GM13976 (cell line): Measurements from ENCODE around the gene PLPP2.

Source experiments
- DNase-seq: peaks from one replicate; pipeline ENCODE4 v3.0.0; 2012; ENCODE audit warnings: low spot score
- in situ Hi-C: fragments of 300-500 bp; cut with MboI; formaldehyde crosslinking; loops from one replicate; pipeline ENCODE4 v1.12.0; 2022; ENCODE audit warnings: low sequenced_read_pairs, mixed read lengths, inconsistent platforms; ENCODE audit not compliant: unreplicated experiment
- TF ChIP-seq, protein P1 (sequence below): IDR thresholded peaks from 2 replicates; pipeline ENCODE4 v1.5.1; 2012; ENCODE audit warnings: borderline replicate concordance, mild to moderate bottlenecking; ENCODE audit not compliant: insufficient read depth; ENCODE audit errors: extremely low read depth, missing control alignments, control extremely low read depth

Gene PLPP2

DNA sequence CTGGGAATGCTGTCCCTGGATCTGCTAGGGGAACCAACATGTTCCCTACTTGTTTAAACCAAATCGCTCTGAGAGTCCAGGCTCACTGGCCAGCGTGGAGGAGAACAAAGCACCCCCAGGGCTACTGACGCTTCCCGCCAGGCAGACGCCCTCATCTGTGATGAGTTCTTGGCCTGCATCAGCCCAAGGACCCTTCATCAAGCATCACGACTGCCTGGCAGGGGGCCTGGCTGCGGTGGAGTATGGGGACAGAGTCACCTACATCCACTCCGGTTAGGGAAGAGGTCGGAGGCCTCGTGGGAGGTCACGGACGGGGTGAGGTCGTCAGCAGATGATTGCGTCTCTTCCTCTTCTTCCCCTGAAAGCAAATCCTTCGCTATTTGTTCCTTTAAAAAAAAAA lies 35.7 kb upstream of the PLPP2 start:
- DNase-seq = no peak
- in situ Hi-C loops = no loop called here
- TF ChIP-seq, protein P1, sequence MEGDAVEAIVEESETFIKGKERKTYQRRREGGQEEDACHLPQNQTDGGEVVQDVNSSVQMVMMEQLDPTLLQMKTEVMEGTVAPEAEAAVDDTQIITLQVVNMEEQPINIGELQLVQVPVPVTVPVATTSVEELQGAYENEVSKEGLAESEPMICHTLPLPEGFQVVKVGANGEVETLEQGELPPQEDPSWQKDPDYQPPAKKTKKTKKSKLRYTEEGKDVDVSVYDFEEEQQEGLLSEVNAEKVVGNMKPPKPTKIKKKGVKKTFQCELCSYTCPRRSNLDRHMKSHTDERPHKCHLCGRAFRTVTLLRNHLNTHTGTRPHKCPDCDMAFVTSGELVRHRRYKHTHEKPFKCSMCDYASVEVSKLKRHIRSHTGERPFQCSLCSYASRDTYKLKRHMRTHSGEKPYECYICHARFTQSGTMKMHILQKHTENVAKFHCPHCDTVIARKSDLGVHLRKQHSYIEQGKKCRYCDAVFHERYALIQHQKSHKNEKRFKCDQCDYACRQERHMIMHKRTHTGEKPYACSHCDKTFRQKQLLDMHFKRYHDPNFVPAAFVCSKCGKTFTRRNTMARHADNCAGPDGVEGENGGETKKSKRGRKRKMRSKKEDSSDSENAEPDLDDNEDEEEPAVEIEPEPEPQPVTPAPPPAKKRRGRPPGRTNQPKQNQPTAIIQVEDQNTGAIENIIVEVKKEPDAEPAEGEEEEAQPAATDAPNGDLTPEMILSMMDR = no peak

DNA sequence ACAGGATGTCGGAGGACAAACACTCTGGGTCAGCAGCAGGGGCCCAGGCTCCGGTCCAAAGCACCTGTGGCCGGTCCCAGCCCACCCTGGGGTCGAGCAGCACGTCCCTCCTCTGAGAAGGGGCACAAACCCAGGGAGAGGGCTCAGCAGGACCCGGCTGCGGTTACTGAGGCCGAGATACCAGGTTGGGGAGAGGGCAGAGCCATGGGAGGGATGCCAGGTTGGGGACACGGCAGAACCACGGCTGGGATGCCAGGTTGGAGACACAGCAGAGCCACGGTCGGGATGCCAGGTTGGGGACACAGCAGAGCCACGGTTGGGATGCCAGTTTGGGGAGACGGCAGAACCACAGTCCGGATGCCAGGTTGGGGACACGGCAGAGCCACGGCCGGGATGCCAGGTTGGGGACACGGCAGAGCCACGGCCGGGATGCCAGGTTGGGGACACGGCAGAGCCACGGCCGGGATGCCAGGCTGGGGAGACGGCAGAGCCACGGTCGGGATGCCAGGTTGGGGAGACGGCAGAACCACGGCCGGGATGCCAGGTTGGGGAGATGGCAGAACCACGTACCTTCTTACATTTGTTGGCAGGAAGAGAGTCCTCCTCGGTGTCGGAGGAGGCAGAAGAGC lies 34.8 kb upstream of the PLPP2 start:
- TF ChIP-seq, protein P1 = no peak
- in situ Hi-C loops = no loop called here
- no peak for DNase-seq

DNA sequence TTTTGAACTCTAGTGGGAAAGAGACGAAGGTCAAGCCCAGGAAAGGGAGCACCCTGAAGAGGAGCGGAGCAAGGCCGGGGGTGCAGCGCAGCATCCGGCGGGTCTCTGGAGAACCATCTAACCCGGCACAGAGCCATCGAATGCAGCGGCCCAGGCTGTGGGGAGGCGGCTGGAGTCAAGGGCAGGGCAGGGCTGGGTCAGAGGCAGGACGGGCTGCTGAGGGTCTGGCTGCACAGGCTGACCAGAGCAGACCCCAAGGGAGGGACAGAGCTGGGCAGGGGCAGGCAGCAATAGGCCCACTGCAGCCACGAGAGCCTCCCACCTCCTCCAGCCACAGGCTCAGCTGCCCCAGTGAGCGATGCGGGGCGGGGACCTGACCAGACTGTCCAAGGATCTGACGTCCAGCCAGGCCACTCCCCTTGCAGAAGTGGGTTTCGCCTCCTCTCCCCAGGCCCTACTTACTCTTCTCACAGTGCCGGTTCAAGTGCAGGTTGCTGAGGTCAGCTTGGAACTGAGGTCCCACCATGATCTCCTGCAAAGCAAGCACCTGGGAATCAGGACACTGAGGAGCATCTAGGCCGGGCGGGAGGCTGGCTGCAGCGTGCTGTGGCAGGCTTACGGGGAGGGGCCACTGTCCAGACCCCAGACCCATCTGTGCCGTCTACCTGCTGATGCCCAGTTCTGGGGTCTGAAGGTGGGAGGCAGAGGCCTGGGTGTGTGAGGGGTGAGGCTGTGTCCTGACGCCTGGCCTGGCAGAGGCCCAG lies 34.2 kb upstream of the PLPP2 start:
- TF ChIP-seq, protein P1 = no peak
- no peak for DNase-seq
- in situ Hi-C loops = no loop called here

GRCh38 chr19:324716-325115 lies 33.5 kb upstream of the PLPP2 start:
- TF ChIP-seq, protein P1 = no peak
- in situ Hi-C loops = no loop called here
- DNase-seq = no peak

DNA sequence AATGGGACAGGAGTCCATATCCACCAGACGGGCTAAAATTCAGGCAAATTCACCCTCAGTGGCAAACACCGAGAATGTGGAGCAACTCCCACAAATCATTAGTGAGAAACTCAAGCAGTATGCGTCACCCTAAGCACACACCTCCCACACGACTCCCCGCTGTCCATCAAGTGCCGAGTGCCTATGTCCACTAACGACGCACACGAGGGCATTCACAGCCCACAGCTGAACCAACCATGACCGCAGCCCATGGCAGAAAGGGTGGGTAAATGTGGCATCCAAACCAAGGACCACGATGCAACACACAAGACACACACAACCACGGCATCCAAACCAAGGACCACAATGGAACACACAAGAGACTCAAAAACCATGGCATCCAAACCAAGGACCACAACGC lies 31.4 kb upstream of the PLPP2 start:
- no peak for DNase-seq
- in situ Hi-C loops = no loop called here
- TF ChIP-seq, protein P1 = no peak

DNA sequence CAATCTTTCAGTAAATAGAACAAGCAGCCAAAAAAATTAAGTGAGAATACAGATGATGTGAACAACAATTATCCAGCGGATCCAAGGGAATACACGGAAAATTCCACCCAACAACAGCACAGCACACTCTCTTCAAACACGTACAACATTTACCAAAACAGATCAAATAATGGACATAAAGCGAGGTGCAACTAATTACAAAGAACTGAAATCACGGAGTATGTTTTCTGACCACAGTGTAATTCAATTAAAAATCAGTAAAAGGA lies 27.2 kb upstream of the PLPP2 start:
- in situ Hi-C loops = no loop called here
- no peak for DNase-seq
- TF ChIP-seq, protein P1 = no peak
